ENCODE results near the gene RIN3.

- TF ChIP-seq, protein P1, sequence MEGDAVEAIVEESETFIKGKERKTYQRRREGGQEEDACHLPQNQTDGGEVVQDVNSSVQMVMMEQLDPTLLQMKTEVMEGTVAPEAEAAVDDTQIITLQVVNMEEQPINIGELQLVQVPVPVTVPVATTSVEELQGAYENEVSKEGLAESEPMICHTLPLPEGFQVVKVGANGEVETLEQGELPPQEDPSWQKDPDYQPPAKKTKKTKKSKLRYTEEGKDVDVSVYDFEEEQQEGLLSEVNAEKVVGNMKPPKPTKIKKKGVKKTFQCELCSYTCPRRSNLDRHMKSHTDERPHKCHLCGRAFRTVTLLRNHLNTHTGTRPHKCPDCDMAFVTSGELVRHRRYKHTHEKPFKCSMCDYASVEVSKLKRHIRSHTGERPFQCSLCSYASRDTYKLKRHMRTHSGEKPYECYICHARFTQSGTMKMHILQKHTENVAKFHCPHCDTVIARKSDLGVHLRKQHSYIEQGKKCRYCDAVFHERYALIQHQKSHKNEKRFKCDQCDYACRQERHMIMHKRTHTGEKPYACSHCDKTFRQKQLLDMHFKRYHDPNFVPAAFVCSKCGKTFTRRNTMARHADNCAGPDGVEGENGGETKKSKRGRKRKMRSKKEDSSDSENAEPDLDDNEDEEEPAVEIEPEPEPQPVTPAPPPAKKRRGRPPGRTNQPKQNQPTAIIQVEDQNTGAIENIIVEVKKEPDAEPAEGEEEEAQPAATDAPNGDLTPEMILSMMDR (IDR thresholded peaks at IDR 0.05; ENCODE audit: insufficient read depth, low read depth, low read length), result no peak
- no peak for TF ChIP-seq EZH2 (IDR thresholded peaks at IDR 0.05; ENCODE audit: insufficient read depth, low read length)
These were observed 41.7 kb upstream of the RIN3 start for GRCh38 chr14:92471919-92472318.

Data from astrocyte (in vitro differentiated cells and primary cell).